GM19468 (cell line): ENCODE measurements around the gene CBX7.

Experiments used
- ATAC-seq: cut with Tn5 transposase; IDR thresholded peaks from one replicate; pipeline ENCODE4 v1.9.1; 2021; ENCODE audit warnings: mild to moderate bottlenecking, moderate library complexity, moderate number of reproducible peaks; ENCODE audit not compliant: unreplicated experiment; ENCODE audit errors: extremely low read depth

CBX7 gene

GRCh38 chr22:39095971-39096370, 56.5 kb downstream of the CBX7 start:
- no peak for ATAC-seq

GRCh38 chr22:39094717-39095389, 57.6 kb downstream of the CBX7 start:
- ATAC-seq = no peak

DNA sequence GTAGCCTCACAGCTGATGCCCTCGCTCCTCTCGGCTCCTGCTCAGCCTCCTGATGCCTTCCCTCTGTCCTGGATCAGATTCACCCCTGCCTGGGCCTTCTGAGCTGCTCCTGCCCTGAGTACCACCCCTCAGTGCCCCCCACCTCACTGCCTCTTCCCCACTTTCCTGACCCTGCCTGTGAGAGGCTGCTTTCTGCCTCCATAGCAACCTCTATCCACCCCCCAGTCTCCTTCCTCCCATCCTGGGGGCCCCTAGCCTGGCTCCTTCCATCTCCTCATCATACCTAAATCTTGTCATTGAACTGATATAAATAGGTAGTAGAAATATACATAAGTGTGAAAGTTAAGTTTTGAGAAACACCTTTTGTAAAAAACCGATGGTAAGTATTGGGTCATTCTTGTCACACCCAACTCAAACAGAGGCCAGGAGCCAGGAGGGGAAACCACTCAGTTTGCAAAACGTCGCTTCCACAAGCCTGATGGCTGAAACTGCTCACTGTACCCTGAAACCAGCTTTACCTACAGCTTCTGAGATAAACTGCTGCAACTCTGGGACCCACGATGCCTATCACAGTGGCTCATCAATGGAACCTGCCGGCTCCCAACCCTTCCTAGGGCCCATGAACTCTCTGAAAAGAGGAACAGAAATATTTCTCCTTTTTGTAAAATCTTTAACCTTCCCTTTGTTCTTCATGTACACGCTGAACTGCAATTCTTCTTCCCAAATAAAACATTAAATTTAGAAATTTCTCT, 60.2 kb downstream of the CBX7 start:
- no peak for ATAC-seq

DNA sequence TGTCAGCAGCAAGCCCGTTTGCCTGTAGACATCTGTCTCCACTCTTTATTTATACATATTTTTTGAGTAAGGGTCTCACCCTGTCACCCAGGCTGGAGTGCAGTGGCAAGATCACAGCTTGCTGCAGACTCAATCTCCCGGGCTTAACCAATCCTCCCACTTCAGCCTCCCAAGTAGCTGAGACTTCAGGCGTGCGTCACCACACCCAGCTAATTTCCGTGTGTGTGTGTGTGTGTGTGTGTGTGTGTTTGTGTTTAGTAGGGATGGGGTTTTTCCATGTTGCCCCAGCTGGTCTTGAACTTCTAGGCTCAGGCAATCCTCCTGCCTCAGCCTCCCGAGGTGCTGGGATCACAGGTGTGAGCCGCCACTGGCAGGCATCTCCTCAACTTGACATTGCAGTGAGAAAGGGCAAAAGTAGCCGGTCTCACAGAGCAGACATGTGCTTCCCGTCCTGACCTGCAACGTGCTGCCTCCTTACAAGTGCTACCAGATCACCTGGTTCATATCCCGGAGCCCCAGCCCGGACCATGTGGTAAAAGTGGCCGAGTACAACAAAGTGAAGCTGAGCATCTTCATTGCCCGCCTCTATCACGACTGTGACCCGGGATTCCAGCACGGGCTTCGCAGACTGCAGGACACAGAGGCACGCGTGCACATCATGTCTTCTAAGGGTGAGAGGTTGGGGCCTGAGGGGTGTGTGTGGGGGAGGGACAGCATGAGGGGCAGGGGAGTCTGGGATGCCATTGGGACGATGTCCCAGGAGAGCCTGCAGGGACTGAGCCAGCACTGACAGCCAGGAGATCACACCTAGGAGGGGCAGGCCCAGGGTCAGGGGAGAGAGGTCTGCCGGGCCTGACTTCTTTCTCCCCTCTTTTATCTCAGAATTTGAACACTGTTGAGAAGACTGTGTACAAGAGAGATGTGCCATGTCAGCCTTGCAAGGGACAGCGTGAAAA, 61.1 kb downstream of the CBX7 start:
- ATAC-seq = no peak

GRCh38 chr22:39090426-39091064, 61.9 kb downstream of the CBX7 start:
- no peak for ATAC-seq

DNA sequence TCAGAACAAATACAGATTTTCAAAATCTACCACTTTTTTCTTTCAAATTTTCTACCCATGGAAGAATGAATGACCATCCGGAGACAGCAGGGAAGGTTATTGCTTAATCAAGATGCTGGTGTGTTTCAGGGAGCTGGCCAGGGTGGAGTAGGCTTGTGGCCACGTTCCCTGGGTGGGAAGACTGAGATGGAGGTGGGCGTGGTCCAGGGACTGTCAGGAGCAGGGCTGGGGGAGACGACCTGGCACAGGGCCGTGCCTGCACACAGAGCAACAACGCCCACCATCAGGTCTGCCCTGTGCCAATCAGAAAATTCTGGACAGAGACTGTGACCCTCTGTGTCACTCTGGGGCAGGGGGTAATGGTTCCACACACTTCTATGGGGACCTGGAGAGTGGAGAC, 62.6 kb downstream of the CBX7 start:
- no peak for ATAC-seq

DNA sequence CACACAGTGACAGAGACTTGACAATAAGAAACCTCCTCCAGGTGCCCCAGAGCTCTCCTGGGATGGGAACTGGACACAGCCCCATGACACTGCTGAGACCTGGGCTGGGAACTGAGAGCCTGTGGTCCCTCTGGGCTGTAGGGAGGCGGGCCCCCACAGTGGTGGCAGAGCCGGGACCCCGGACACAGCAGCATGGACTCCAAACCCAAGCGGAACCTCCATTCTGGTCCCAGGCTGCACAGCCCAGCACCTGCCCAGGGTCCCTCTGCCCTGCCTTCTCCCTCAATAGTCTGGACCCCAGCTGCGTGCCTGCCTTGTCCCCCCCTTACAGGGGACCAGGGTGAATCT, 63.8 kb downstream of the CBX7 start:
- no peak for ATAC-seq

- no peak for ATAC-seq
Observed at GRCh38 chr22:39087881-39088684, 64.4 kb downstream of the CBX7 start.

GRCh38 chr22:39087098-39087497, 65.4 kb downstream of the CBX7 start:
- ATAC-seq = no peak

DNA sequence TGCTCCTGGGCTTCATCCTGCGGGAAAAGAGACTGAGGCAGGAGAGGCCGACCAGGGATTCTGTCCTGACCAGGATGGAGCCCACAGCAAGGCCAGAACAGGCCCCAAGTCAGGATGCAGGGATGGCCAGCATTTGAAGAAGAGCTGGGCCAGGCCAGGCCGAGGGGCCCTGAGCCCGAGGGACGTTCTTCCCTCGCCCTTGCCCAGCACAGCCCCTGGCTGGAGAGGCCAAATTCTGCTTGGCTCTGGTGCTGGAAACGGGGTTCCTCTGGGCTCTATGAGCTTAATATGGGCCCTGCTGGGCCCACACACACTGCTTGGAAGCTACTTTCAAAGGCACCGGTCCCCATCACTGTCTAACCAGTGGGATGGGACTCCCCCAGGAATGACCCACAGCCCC, 67.8 kb downstream of the CBX7 start:
- ATAC-seq = no peak

DNA sequence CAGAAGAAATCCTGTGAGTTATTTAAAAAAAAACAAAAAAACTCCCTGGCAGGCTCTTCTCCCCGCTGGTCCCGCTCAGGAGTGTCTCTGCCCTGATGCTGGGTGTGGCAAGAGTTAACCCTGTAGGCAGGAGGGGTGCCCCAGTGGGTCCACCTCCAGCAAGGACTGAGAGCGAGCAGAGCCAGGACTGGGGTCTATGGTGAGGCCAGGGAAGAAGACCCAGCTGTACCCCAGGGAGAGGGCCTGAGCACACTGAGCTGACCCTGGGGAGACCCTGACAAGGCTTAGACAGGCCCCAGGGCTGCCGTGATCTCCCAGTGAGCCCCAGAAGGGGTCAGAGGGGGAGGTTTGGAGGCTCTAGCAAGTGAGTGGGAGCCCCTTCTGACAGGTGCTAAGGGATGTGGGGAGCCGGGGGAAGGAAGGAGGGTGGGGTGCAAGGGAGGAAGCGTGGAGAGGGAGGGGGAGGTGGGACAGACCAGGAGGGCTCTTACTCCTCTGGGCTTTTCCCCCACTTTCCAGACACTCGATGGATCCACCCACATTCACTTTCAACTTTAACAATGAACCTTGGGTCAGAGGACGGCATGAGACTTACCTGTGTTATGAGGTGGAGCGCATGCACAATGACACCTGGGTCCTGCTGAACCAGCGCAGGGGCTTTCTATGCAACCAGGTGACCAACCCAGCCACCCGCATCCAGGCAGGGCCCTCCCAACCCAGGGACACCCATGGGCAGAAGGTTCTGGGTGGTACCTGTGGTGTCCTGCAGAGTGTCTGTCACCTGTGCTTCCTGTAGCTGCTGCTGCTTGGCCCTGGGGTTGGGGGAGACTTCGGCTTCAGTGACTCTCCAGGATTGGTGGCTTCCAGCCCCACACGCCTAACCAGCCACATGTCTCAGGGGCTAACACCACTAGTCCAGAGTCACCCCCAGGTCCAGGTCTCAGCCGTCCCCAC, 69.0 kb downstream of the CBX7 start:
- no peak for ATAC-seq

- no peak for ATAC-seq
Observed at GRCh38 chr22:39081598-39081997, 70.9 kb downstream of the CBX7 start.

- ATAC-seq = no peak
Observed at GRCh38 chr22:39081016-39081415, 71.5 kb downstream of the CBX7 start.
